ENCODE data around the gene VAV3. TPM values are rescaled to one million over a fixed set of nuclear protein-coding genes. Genes with fewer than 3 reads are reported as not detected.
"Not testable (repeated sequence)": the region's sequence is repeated elsewhere in the genome, so short reads cannot be mapped to it uniquely, and the experiment has no call there.

VAV3 gene
- total RNA-seq, 4 donors from 2014 or later, result 44.1 to 123 (median 111) TPM

DNA sequence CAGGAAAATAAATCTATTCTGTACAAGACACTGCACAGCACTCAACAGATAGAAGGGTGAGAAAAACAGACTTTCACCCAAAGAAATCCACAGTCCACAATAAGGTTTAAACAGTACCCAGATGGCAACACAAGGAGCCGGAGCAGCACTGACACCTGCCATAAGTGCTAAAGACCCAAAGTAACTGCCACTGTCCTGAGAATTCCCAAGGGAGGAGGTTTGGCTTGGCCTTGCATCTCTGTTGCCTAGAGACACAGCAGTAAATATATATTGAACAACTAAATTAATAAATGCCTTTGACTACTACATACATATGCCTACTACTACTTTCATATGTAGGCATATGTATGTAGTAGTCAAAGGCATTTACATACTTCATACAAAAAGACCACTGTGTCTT, 68.0 kb downstream of the VAV3 start:
- Histone ChIP-seq H3K36me3 (no peaks in the 10 kb centered on the region), H3K4me3 (no peak overlapping the region), H3K4me1 (no peaks in the 10 kb centered on the region), H3K27me3 (no peaks in the 10 kb centered on the region), H3K27ac (no peak overlapping the region), H3K9me3 (no peaks in the 10 kb centered on the region)
- TF ChIP-seq POLR2A (IDR thresholded peaks at IDR 0.05), result no peak
- TF ChIP-seq POLR2AphosphoS5 (IDR thresholded peaks at IDR 0.05), result no peak
- TF ChIP-seq, protein P1, sequence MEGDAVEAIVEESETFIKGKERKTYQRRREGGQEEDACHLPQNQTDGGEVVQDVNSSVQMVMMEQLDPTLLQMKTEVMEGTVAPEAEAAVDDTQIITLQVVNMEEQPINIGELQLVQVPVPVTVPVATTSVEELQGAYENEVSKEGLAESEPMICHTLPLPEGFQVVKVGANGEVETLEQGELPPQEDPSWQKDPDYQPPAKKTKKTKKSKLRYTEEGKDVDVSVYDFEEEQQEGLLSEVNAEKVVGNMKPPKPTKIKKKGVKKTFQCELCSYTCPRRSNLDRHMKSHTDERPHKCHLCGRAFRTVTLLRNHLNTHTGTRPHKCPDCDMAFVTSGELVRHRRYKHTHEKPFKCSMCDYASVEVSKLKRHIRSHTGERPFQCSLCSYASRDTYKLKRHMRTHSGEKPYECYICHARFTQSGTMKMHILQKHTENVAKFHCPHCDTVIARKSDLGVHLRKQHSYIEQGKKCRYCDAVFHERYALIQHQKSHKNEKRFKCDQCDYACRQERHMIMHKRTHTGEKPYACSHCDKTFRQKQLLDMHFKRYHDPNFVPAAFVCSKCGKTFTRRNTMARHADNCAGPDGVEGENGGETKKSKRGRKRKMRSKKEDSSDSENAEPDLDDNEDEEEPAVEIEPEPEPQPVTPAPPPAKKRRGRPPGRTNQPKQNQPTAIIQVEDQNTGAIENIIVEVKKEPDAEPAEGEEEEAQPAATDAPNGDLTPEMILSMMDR (IDR thresholded peaks at IDR 0.05), result no peak
- no peak for TF ChIP-seq EP300 (IDR thresholded peaks at IDR 0.05; ENCODE audit: low read depth)
- intact Hi-C loops (cut with DNase I; ENCODE audit: low total_unique reads) (no loop called here), in situ Hi-C loops (cut with MboI; ENCODE audit: low pct_ligation_motif_present in 1 of 4, low pct_unique_long_range_greater_than_20kb in 1 of 4, low sequenced_read_pairs in 3 of 4) (no loop called here)
- DNase-seq, result no peak
- 60 to 93% methylated on average over 1 of the region's 1 CpG for WGBS, 2 donors (ENCODE audit: low coverage in 1 of 2)

DNA sequence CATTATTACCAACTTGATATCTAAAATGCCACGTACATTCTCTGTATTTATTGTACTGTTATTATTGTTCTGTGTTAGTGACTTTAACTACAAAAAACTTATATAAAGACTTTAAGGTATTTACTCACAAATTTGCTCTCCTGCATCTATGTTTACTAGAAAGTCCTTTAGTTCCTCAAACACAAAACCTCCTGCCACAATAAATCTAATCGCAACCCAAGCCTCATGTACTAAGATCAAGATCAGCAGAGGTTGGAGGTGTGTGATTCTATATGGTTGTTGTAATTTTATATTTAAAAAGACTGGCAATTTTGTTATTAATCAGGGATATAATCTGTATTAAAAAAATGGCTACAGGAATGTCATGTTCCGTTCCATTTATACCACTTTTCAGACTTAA, 68.6 kb downstream of the VAV3 start:
- DNase-seq, result no peak
- Histone ChIP-seq H3K27me3 (no peaks in the 10 kb centered on the region), H3K9me3 (no peaks in the 10 kb centered on the region), H3K36me3 (no peaks in the 10 kb centered on the region), H3K4me3 (no peak overlapping the region), H3K27ac (no peak overlapping the region), H3K4me1 (no peaks in the 10 kb centered on the region)
- no peak for TF ChIP-seq EP300 (IDR thresholded peaks at IDR 0.05; ENCODE audit: low read depth)
- TF ChIP-seq, protein P1 (IDR thresholded peaks at IDR 0.05), result no peak
- TF ChIP-seq POLR2AphosphoS5 (IDR thresholded peaks at IDR 0.05), result no peak
- no peak for TF ChIP-seq POLR2A (IDR thresholded peaks at IDR 0.05)
- 81 to 85% methylated on average over 3 of the region's 3 CpGs for WGBS, 2 donors (ENCODE audit: low coverage in 1 of 2)
- in situ Hi-C loops (cut with MboI; ENCODE audit: low pct_ligation_motif_present in 1 of 4, low pct_unique_long_range_greater_than_20kb in 1 of 4, low sequenced_read_pairs in 3 of 4), result no loop called here
- intact Hi-C loops (cut with DNase I; ENCODE audit: low total_unique reads), result no loop called here

DNA sequence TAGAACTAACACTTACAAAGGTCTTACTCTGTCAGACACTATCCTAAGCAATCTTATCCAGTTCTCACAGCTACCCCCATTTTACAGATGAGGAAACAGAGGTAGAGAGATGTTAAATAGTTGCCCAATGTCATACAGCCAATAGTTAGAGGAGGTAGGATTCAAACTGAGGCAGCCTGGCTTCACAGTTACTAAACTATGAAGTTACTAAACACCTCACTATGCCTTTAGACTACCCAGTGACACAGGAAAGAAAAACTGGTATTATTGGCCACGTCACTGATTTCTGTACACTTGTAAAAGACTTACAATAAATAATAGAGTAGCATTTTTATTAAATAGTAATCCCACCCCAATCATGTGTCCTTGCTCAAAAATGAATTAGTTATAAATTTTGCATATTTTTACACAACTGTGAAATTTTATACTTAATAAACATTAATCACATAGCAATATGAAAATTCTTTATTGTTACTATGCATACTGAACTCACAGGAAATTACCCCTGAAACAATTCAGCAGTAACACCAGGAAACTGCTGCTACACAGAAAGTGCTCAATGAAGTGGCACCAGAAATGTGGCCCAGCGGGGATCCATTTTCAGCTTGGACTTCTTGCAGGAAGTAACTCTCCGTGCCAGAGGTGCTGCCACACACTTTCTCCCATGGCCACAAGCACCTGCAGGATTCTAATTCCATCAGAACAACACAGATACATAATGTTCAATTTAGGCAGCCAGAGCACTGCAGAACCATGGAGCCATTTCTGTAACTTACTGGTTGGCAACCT, 69.4 kb downstream of the VAV3 start:
- no peaks in the 10 kb centered on the region for H3K27me3 ChIP-seq
- intact Hi-C loops (cut with DNase I; ENCODE audit: low total_unique reads) (no loop called here), in situ Hi-C loops (cut with MboI; ENCODE audit: low pct_ligation_motif_present in 1 of 4, low pct_unique_long_range_greater_than_20kb in 1 of 4, low sequenced_read_pairs in 3 of 4) (no loop called here)
- no peak overlapping the region for H3K27ac ChIP-seq
- no peak for DNase-seq
- 54 to 71% methylated on average over 2 to 3 of the region's 3 CpGs for WGBS, 2 donors (ENCODE audit: low coverage in 1 of 2)
- H3K4me3 ChIP-seq, result no peak overlapping the region
- TF ChIP-seq POLR2AphosphoS5 (IDR thresholded peaks at IDR 0.05), result no peak
- TF ChIP-seq, protein P1 (IDR thresholded peaks at IDR 0.05), result no peak
- no peaks in the 10 kb centered on the region for H3K36me3 ChIP-seq
- H3K4me1 ChIP-seq, result no peaks in the 10 kb centered on the region
- H3K9me3 ChIP-seq, result no peaks in the 10 kb centered on the region

DNA sequence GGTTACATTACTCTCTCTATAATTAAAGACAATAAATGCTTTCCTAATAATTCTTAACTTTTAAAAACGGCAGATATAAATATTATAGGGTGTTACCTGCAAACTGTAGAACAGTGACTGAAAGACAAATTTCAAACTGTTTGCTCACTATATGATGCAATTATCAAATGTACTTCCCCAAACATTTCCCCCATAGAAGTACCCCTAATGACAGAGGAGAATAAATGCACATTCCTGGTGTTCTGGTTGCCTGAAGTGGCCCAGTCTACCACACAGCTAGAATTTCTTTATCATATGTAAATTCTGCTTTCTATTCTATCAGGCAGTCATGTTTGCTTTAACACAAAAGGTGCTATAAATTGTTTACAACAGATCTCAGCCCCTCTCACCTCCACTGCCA, 70.4 kb downstream of the VAV3 start:
- WGBS, 2 donors (ENCODE audit: low coverage in 1 of 2), result 46 to 62% methylated on average over 1 of the region's 1 CpG
- H3K4me1 ChIP-seq, result no peaks in the 10 kb centered on the region
- DNase-seq, result no peak
- no peaks in the 10 kb centered on the region for H3K36me3 ChIP-seq
- TF ChIP-seq POLR2AphosphoS5 (IDR thresholded peaks at IDR 0.05) (no peak), POLR2A (IDR thresholded peaks at IDR 0.05) (no peak), EP300 (IDR thresholded peaks at IDR 0.05; ENCODE audit: low read depth) (no peak)
- TF ChIP-seq, protein P1 (IDR thresholded peaks at IDR 0.05), result no peak
- no peak overlapping the region for H3K27ac ChIP-seq
- H3K9me3 ChIP-seq, result no peaks in the 10 kb centered on the region
- in situ Hi-C loops (cut with MboI; ENCODE audit: low pct_ligation_motif_present in 1 of 4, low pct_unique_long_range_greater_than_20kb in 1 of 4, low sequenced_read_pairs in 3 of 4), result no loop called here
- no peak overlapping the region for H3K4me3 ChIP-seq
- H3K27me3 ChIP-seq, result no peaks in the 10 kb centered on the region
- intact Hi-C loops (cut with DNase I; ENCODE audit: low total_unique reads), result no loop called here

DNA sequence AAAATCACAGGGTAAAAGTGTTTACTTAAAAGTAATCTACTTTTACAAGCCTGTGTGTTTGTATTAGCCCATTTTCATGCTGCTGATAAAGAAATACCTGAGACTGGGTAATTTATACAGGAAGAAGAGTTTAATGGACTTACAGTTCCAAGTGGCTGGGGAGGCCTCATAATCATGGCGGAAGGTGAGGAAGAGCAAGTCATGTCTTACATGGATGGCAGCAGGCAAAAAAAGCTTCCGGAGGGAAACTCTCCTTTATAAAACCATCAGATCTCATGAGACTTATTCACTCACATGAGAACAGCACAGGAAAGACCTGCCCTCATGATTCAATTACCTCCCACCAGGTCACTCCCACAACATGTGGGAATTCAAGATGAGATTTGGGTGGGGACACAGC, 71.6 kb downstream of the VAV3 start:
- H3K9me3 ChIP-seq; DNase-seq; intact Hi-C loops (cut with DNase I; ENCODE audit: low total_unique reads); H3K27me3 ChIP-seq; H3K4me1 ChIP-seq; H3K4me3 ChIP-seq; H3K36me3 ChIP-seq; in situ Hi-C loops (cut with MboI; ENCODE audit: low pct_ligation_motif_present in 1 of 4, low pct_unique_long_range_greater_than_20kb in 1 of 4, low sequenced_read_pairs in 3 of 4); H3K27ac ChIP-seq: not testable (repeated sequence)
- 98 to 100% methylated on average over 2 of the region's 2 CpGs for WGBS, 2 donors (ENCODE audit: low coverage in 1 of 2)

All from transverse colon (tissue), 4 donors.